Smooth muscle cell (in vitro differentiated cells): ENCODE results near the gene SEC11C. TPM values are rescaled to one million over a fixed set of nuclear protein-coding genes. Genes with fewer than 3 reads are reported as not detected.

ENCODE experiments used
- DNase-seq: peaks from one replicate; lab custom pipeline; 2025; ENCODE audit not compliant: unreplicated experiment; lab: John Stamatoyannopoulos, UW
- H2AFZ ChIP-seq: fragments of 200-600 bp; sonication (generic); 2 replicates; pipeline ENCODE4 v1.6.0; 2016; ENCODE audit warnings: antibody characterized with exemption, low read depth, mild to moderate bottlenecking
- H3F3A ChIP-seq: fragments of 200-600 bp; sonication (generic); 2 replicates; pipeline ENCODE4 v1.6.0; 2017; ENCODE audit warnings: antibody characterized with exemption, low read depth
- H3K27ac ChIP-seq: fragments of 200-600 bp; sonication (generic); 2 replicates; pipeline ENCODE4 v1.5.1; 2016; ENCODE audit warnings: low read depth, mild to moderate bottlenecking
- H3K27me3 ChIP-seq: fragments of 200-600 bp; sonication (generic); 2 replicates; pipeline ENCODE4 v1.6.1; 2016; ENCODE audit warnings: low read depth, mild to moderate bottlenecking
- H3K36me3 ChIP-seq: fragments of 200-600 bp; sonication (generic); 2 replicates; pipeline ENCODE4 v1.5.1; 2016; ENCODE audit warnings: low read depth
- H3K4me1 ChIP-seq: fragments of 200-600 bp; sonication (generic); 2 replicates; pipeline ENCODE4 v1.5.1; 2016; ENCODE audit warnings: low read depth
- H3K4me2 ChIP-seq: fragments of 200-600 bp; sonication (generic); 2 replicates; pipeline ENCODE4 v1.6.0; 2016; ENCODE audit warnings: mild to moderate bottlenecking
- H3K4me3 ChIP-seq: fragments of 200-600 bp; sonication (generic); 2 replicates; pipeline ENCODE4 v1.5.1; 2016; ENCODE audit warnings: mild to moderate bottlenecking
- H3K79me2 ChIP-seq: fragments of 200-600 bp; sonication (generic); 2 replicates; pipeline ENCODE4 v1.6.0; 2016; ENCODE audit warnings: low read depth, mild to moderate bottlenecking
- H3K9ac ChIP-seq: fragments of 200-600 bp; sonication (generic); 2 replicates; pipeline ENCODE4 v1.6.0; 2016; ENCODE audit warnings: low read depth
- H3K9me3 ChIP-seq: fragments of 200-600 bp; sonication (generic); replicated peaks from 2 replicates; pipeline ENCODE4 v1.5.1; 2016; ENCODE audit warnings: low read depth
- H4K20me1 ChIP-seq: fragments of 200-600 bp; sonication (generic); 2 replicates; pipeline ENCODE4 v1.6.0; 2016; ENCODE audit warnings: low read depth
- WGBS: methylation state at CpG from one replicate; pipeline ENCODE4 v1.1.7; 2016; ENCODE audit warnings: low lambda C conversion rate; 5-methylcytosine and 5-hydroxymethylcytosine counted together
- polyA plus RNA-seq: library from polyadenylated mRNA; unstranded; fragments of >200 nt; fragmentation: Nextera tagmentation; extraction: Ambion mirVana; gene quantifications from 2 replicates; pipeline ENCODE4 v1.2.1, GENCODE V29; 2016
- total RNA-seq: library from RNA; depleted of rRNA; stranded (reverse); fragments of >200 nt; gene quantifications from 2 replicates; pipeline ENCODE4 v1.2.3, GENCODE V29; 2014
- TF ChIP-seq, protein P1 (sequence below): fragments of 200-600 bp; sonication (generic); IDR thresholded peaks from 2 replicates; pipeline ENCODE4 v1.5.1; 2017; ENCODE audit warnings: borderline replicate concordance, mild to moderate bottlenecking, antibody characterized with exemption; ENCODE audit not compliant: insufficient read depth, poor library complexity, severe bottlenecking

SEC11C gene
- total RNA-seq = 22.9 and 23.4 TPM in 2 replicates
- polyA plus RNA-seq = 37.5 and 55.3 TPM in 2 replicates

DNA sequence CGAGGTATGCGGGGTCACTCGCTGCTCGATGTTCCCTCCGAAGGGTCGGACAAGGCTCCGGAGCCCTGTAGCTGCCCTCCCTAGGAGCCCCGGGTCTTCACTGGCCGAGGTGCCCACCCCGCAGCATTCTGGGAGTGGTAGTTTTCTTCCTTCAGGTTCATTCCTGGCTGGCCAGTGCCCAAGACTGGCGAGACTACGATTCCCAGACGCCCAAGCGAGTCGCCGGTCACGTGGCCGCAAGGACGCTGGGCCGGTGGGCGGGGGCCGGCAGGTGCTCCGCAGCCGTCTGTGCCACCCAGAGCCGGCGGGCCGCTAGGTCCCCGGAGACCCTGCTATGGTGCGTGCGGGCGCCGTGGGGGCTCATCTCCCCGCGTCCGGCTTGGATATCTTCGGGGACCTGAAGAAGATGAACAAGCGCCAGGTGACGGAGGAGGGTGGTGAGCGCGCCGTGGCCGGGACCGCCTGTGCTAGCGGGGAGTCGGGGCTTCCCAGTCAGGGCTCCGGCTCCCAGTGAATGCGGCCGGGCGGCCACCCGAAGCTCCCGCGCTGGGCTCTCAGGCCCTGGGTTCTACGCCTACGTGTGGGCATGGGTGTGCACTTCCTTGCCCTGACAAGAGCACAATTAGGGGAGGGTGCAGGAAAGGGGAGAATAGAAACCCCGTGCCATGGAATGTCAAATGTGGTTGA lies at the start of gene SEC11C:
Gene SEC11C (plus strand): TSS at position 270 of the 687 bp plus-strand sequence. CDS start 65 bp downstream, at position 335.
- Histone ChIP-seq H3K9me3 (no peaks in the 10 kb centered on the region), H4K20me1 (no peaks in the 10 kb centered on the region), H3K4me3 (peak within 1 kb of the TSS; percentile 74), H3K27me3 (peaks cover 25% of the 10 kb centered on the region), H3K4me1 (peaks cover 8% of the 10 kb centered on the region), H3K79me2 (no peaks in the 10 kb centered on the region), H3K27ac (no peak within 1 kb of the TSS), H3K9ac (peak within 1 kb of the TSS; percentile 58), H3K36me3 (no peaks in the 10 kb centered on the region), H2AFZ (peak within 1 kb of the TSS; percentile 69), H3K4me2 (peak within 1 kb of the TSS; percentile 92), H3F3A (no peaks in the 10 kb centered on the region)
- DNase-seq = peak; percentile 61
- TF ChIP-seq, protein P1, sequence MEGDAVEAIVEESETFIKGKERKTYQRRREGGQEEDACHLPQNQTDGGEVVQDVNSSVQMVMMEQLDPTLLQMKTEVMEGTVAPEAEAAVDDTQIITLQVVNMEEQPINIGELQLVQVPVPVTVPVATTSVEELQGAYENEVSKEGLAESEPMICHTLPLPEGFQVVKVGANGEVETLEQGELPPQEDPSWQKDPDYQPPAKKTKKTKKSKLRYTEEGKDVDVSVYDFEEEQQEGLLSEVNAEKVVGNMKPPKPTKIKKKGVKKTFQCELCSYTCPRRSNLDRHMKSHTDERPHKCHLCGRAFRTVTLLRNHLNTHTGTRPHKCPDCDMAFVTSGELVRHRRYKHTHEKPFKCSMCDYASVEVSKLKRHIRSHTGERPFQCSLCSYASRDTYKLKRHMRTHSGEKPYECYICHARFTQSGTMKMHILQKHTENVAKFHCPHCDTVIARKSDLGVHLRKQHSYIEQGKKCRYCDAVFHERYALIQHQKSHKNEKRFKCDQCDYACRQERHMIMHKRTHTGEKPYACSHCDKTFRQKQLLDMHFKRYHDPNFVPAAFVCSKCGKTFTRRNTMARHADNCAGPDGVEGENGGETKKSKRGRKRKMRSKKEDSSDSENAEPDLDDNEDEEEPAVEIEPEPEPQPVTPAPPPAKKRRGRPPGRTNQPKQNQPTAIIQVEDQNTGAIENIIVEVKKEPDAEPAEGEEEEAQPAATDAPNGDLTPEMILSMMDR = no peak
- under 1% methylated on average over 55 of the region's 55 CpGs for WGBS

DNA sequence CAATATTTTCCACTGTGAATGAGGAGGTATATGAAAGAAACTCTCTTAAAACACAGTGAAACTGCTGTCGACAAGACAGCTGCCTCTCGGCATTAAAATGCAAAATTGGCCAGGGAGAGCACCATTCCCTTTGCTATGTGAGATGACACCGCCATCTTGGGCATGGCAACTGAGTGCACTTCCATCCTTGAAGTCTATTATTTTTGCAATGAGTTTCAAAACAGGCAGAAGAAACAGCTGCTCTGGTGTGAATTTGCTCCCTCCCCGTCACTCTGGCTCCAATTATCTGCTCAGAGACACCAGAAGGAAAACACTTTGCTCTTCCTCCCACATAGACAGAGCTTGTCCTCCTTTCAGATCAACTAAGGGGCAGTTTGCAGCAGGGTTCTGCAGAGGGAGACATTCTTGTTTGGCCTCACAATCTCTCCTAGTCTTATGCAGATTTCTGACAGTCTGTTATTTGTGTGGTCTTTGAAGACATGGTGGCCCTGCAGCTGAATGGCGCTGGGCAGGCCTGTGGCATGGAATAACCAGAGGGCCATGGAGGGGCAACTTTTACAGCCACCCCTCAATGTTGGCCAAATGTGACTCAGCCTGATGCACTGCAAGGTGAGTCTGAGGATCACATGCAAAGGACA lies 48.6 kb upstream of the SEC11C start:
- no peaks in the 10 kb centered on the region for H3K9me3 ChIP-seq
- no peaks in the 10 kb centered on the region for H3K79me2 ChIP-seq
- TF ChIP-seq, protein P1 = no peak
- no peak overlapping the region for H3K27ac ChIP-seq
- no peak for DNase-seq
- no peak overlapping the region for H3K4me3 ChIP-seq
- H3K4me2 ChIP-seq = no peak overlapping the region
- no peak overlapping the region for H2AFZ ChIP-seq
- WGBS = 85% methylated on average over 5 of the region's 5 CpGs
- H3K9ac ChIP-seq = no peak overlapping the region
- H3K27me3 ChIP-seq = no peaks in the 10 kb centered on the region
- H3K4me1 ChIP-seq = no peaks in the 10 kb centered on the region
- H4K20me1 ChIP-seq = no peaks in the 10 kb centered on the region
- H3F3A ChIP-seq = no peaks in the 10 kb centered on the region
- no peaks in the 10 kb centered on the region for H3K36me3 ChIP-seq

DNA sequence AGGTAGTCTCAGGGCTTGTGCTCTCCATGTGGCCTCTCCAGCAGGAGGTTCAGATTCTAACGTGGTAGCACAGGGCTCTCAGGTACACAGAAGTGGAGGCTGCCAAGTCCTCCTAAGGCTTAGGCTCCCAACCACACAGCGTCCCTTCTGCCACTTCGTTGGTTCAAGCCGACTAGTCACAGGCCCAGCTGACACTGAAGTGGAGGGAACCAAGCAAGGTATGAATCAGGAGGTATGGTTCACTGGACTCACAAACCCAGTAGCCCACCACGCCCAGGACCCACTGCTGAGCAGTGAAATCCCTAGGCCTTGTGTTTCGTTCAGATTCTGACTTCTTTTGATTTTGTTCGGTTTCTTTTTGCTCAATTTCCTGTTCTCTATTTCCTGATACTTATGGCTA lies 46.0 kb upstream of the SEC11C start:
- no peaks in the 10 kb centered on the region for H3K4me1 ChIP-seq
- no peaks in the 10 kb centered on the region for H3K27me3 ChIP-seq
- H3K4me3 ChIP-seq = no peak overlapping the region
- no peak overlapping the region for H3K27ac ChIP-seq
- TF ChIP-seq, protein P1 = no peak
- H3K9me3 ChIP-seq = no peaks in the 10 kb centered on the region
- H3K9ac ChIP-seq = no peak overlapping the region
- no peak for DNase-seq
- no peaks in the 10 kb centered on the region for H3K36me3 ChIP-seq
- 90% methylated on average over 7 of the region's 7 CpGs for WGBS
- no peaks in the 10 kb centered on the region for H3F3A ChIP-seq
- no peak overlapping the region for H2AFZ ChIP-seq
- H3K79me2 ChIP-seq = no peaks in the 10 kb centered on the region
- H3K4me2 ChIP-seq = no peak overlapping the region
- no peaks in the 10 kb centered on the region for H4K20me1 ChIP-seq
